Keratinocyte (primary cell): ENCODE results near the gene MRTFA. TPM values are rescaled to one million over a fixed set of nuclear protein-coding genes. Genes with fewer than 3 reads are reported as not detected.

Source experiments
- DNase-seq: peaks from one replicate; pipeline ENCODE4 v3.0.0-alpha.2; 2011; ENCODE audit warnings: low read depth, missing footprints, low spot score
- FAIRE-seq: peaks from 2 replicates; lab custom pipeline; 2011; peaks lifted over from hg19 to GRCh38; lab: Jason Lieb, UNC
- H2AFZ ChIP-seq: 2 replicates; pipeline ENCODE4 v1.6.0; 2012; ENCODE audit warnings: low read length, control low read depth, inconsistent platforms; ENCODE audit not compliant: control insufficient read depth
- H3K27ac ChIP-seq: 2 replicates; pipeline ENCODE4 v1.5.1; 2011; ENCODE audit warnings: low read length; ENCODE audit not compliant: control insufficient read depth, insufficient read depth
- H3K27me3 ChIP-seq: 3 replicates; pipeline ENCODE4 v1.6.0; 2011; ENCODE audit warnings: low read length; ENCODE audit not compliant: control insufficient read depth, insufficient read depth; ENCODE audit errors: extremely low read depth
- H3K36me3 ChIP-seq, 2 experiments: 2 replicates in 1 of 2; 3 replicates in 1 of 2; pipeline ENCODE4 v1.5.1; 2011; ENCODE audit warnings: low read length in 2 of 2, mild to moderate bottlenecking in 1 of 2; ENCODE audit not compliant: control insufficient read depth in 2 of 2, insufficient read depth in 2 of 2; ENCODE audit errors: extremely low read depth in 1 of 2
- H3K4me1 ChIP-seq: 3 replicates; pipeline ENCODE4 v1.5.1; 2011; ENCODE audit warnings: low read length; ENCODE audit not compliant: control insufficient read depth, insufficient read depth; ENCODE audit errors: extremely low read depth
- H3K4me2 ChIP-seq: 3 replicates; pipeline ENCODE4 v1.6.0; 2011; ENCODE audit warnings: low read depth, low read length; ENCODE audit not compliant: control insufficient read depth, insufficient read depth; ENCODE audit errors: extremely low read depth
- H3K4me3 ChIP-seq, 3 experiments: fragments of 200-600 bp in 1 of 3; sonication (generic) in 1 of 3; 2 replicates in 2 of 3; 3 replicates in 1 of 3; pipeline ENCODE4 v1.5.1; 2011 to 2016; ENCODE audit warnings: low read length in 3 of 3, mild to moderate bottlenecking in 3 of 3, control low read depth in 2 of 3, inconsistent platforms in 1 of 3, low read depth in 1 of 3, mixed read lengths in 1 of 3, mixed run types in 1 of 3, moderate library complexity in 1 of 3; ENCODE audit not compliant: control insufficient read depth in 2 of 3, insufficient read depth in 2 of 3; ENCODE audit errors: extremely low read depth in 1 of 3
- H3K79me2 ChIP-seq: 2 replicates; pipeline ENCODE4 v1.6.0; 2012; ENCODE audit warnings: low read length; ENCODE audit not compliant: control insufficient read depth, insufficient read depth
- H3K9ac ChIP-seq: 3 replicates; pipeline ENCODE4 v1.6.0; 2011; ENCODE audit warnings: low read length; ENCODE audit not compliant: control insufficient read depth, insufficient read depth; ENCODE audit errors: extremely low read depth
- H3K9me1 ChIP-seq: 3 replicates; pipeline ENCODE4 v1.6.0; 2011; ENCODE audit warnings: low read length; ENCODE audit not compliant: control insufficient read depth, insufficient read depth; ENCODE audit errors: extremely low read depth
- H3K9me3 ChIP-seq: 2 replicates; pipeline ENCODE4 v1.5.1; 2012; ENCODE audit warnings: low read depth, low read length; ENCODE audit not compliant: control insufficient read depth
- H4K20me1 ChIP-seq: 3 replicates; pipeline ENCODE4 v1.6.0; 2011; ENCODE audit warnings: low read length; ENCODE audit not compliant: control insufficient read depth, insufficient read depth; ENCODE audit errors: extremely low read depth
- CTCF ChIP-seq, 3 experiments: IDR thresholded peaks in 1 of 3; conservative IDR thresholded peaks in 1 of 3; optimal IDR thresholded peaks in 1 of 3; 2 replicates in 2 of 3; 3 replicates in 1 of 3; pipeline versions ENCODE3 to v1.5.1; 2011; ENCODE audit warnings: low read length in 3 of 3, mild to moderate bottlenecking in 3 of 3, moderate library complexity in 2 of 3, control low read depth in 1 of 3, inconsistent platforms in 1 of 3; ENCODE audit not compliant: insufficient read depth in 2 of 3; ENCODE audit errors: extremely low read depth in 1 of 3
- EZH2 ChIP-seq: IDR thresholded peaks from one replicate; pipeline ENCODE4 v1.6.1; 2012; ENCODE audit warnings: inconsistent platforms, mild to moderate bottlenecking, low read length, moderate library complexity
- dilution Hi-C: fragments of 300-500 bp; cut with MboI; formaldehyde crosslinking; loops from one replicate; pipeline ENCODE4 v1.7.0; 2020; ENCODE audit warnings: low sequenced_read_pairs; ENCODE audit not compliant: extremely low pct_ligation_motif_present
- polyA plus RNA-seq, 5 experiments: library from polyadenylated mRNA; depleted of rRNA in 3 of 5; stranded (reverse) in 3 of 5; stranded (forward) in 1 of 5; unstranded in 1 of 5; fragments of >200 nt; gene quantifications; 1 replicate in 1 of 5; 2 replicates in 3 of 5; 3 replicates in 1 of 5; pipeline versions ENCODE4 v1.2.1 to v1.2.3, GENCODE V29; 2011 to 2012; ENCODE audit warnings: missing spikeins in 2 of 5, low read depth in 1 of 5, low replicate concordance in 1 of 5

Gene MRTFA
- polyA plus RNA-seq, 1 donor (not counting 4 experiments of a cell fraction or from before 2014, with no cell fraction given) = 6.5 TPM

- dilution Hi-C loops = no loop called here
- peak overlapping the region in 2 of 3 experiments; percentile 9 to 44 for H3K4me3 ChIP-seq
- peak; percentile 69 for DNase-seq
- no peaks in the 10 kb centered on the region for H3K27me3 ChIP-seq
- no peak overlapping the region for H2AFZ ChIP-seq
- FAIRE-seq = peak; percentile 76
- peaks cover 31% of the 10 kb centered on the region for H3K4me1 ChIP-seq
- H3K9me3 ChIP-seq = no peaks in the 10 kb centered on the region
- H3K36me3 ChIP-seq = no peaks in the 10 kb centered on the region
- peaks cover 17% of the 10 kb centered on the region for H3K79me2 ChIP-seq
- H3K9me1 ChIP-seq = no peaks in the 10 kb centered on the region
- H3K9ac ChIP-seq = peak overlapping the region; percentile 16
- peak overlapping the region; percentile 83 for H3K27ac ChIP-seq
- no peaks in the 10 kb centered on the region for H4K20me1 ChIP-seq
- H3K4me2 ChIP-seq = peak overlapping the region; percentile 75
- TF ChIP-seq CTCF (optimal IDR thresholded peaks at IDR 0.05 in 1 of 3, IDR thresholded peaks at IDR 0.05 in 1 of 3, conservative IDR thresholded peaks at IDR 0.05 in 1 of 3; ENCODE audit: extremely low read depth in 1 of 3, insufficient read depth in 2 of 3, low read length in 3 of 3) (no peak), EZH2 (no peak)
Observed at GRCh38 chr22:40499209-40499623, 137.3 kb downstream of the MRTFA start.

- no peaks in the 10 kb centered on the region for H3K9me1 ChIP-seq
- dilution Hi-C loops = no loop called here
- H4K20me1 ChIP-seq = no peaks in the 10 kb centered on the region
- peaks cover 31% of the 10 kb centered on the region for H3K4me1 ChIP-seq
- H3K4me2 ChIP-seq = peak overlapping the region; percentile 75
- H3K36me3 ChIP-seq = no peaks in the 10 kb centered on the region
- H3K9me3 ChIP-seq = no peaks in the 10 kb centered on the region
- no peak overlapping the region for H2AFZ ChIP-seq
- H3K79me2 ChIP-seq = peaks cover 20% of the 10 kb centered on the region
- TF ChIP-seq CTCF (optimal IDR thresholded peaks at IDR 0.05 in 1 of 3, IDR thresholded peaks at IDR 0.05 in 1 of 3, conservative IDR thresholded peaks at IDR 0.05 in 1 of 3; ENCODE audit: extremely low read depth in 1 of 3, insufficient read depth in 2 of 3, low read length in 3 of 3) (no peak), EZH2 (no peak)
- peak overlapping the region in 2 of 3 experiments; percentile 9 to 44 for H3K4me3 ChIP-seq
- peak overlapping the region; percentile 16 for H3K9ac ChIP-seq
- DNase-seq (peak; percentile 93), FAIRE-seq (peak; percentile 98)
- H3K27ac ChIP-seq = peak overlapping the region; percentile 83
- no peaks in the 10 kb centered on the region for H3K27me3 ChIP-seq
Observed at GRCh38 chr22:40498420-40499208, 137.9 kb downstream of the MRTFA start.
